ENCODE results near the gene EDN1.

EDN1 gene

DNA sequence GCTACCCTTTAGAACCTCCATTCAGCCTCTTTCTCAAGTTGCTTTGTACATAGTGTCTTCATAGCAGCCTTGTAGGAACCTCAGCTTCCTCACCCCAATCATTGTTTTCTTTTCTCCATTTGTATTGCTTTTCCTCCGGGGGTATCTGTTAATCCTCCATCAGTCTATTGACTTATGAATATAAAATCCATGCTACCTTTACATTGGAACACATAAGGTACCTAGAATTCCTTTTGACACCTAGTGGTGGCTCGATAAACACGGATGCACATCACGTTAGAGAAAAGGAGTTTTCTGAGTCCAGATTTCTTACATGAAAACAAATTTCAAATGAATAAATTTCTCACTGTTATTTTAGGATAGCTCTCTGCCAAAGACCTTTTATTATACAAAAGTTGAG lies 6.3 kb upstream of the EDN1 start:
- Histone ChIP-seq H2AFZ (ENCODE audit: low read depth, low read length, severe bottlenecking) (no peak overlapping the region), H3K4me3 (ENCODE audit: insufficient read depth, low read length, poor library complexity, severe bottlenecking) (no peak overlapping the region), H3K27ac (ENCODE audit: low read depth, low read length) (no peak overlapping the region), H3K9ac (ENCODE audit: low read length) (no peak overlapping the region), H3K9me3 (ENCODE audit: insufficient read depth, low read length) (no peaks in the 10 kb centered on the region), H4K20me1 (ENCODE audit: low read depth, low read length) (no peaks in the 10 kb centered on the region), H3K9me2 (replicated peaks; ENCODE audit: insufficient read depth, low read length) (no peaks in the 10 kb centered on the region), H3K27me3 (ENCODE audit: low read length) (no peaks in the 10 kb centered on the region), H3K36me3 (ENCODE audit: low read length) (no peaks in the 10 kb centered on the region), H3F3A (ENCODE audit: insufficient read depth) (no peaks in the 10 kb centered on the region), H3K4me2 (ENCODE audit: low read depth, low read length, poor library complexity, severe bottlenecking) (no peak overlapping the region), H3K79me2 (ENCODE audit: insufficient read depth, low read length) (no peaks in the 10 kb centered on the region)
- TF ChIP-seq, protein P1, sequence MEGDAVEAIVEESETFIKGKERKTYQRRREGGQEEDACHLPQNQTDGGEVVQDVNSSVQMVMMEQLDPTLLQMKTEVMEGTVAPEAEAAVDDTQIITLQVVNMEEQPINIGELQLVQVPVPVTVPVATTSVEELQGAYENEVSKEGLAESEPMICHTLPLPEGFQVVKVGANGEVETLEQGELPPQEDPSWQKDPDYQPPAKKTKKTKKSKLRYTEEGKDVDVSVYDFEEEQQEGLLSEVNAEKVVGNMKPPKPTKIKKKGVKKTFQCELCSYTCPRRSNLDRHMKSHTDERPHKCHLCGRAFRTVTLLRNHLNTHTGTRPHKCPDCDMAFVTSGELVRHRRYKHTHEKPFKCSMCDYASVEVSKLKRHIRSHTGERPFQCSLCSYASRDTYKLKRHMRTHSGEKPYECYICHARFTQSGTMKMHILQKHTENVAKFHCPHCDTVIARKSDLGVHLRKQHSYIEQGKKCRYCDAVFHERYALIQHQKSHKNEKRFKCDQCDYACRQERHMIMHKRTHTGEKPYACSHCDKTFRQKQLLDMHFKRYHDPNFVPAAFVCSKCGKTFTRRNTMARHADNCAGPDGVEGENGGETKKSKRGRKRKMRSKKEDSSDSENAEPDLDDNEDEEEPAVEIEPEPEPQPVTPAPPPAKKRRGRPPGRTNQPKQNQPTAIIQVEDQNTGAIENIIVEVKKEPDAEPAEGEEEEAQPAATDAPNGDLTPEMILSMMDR (IDR thresholded peaks at IDR 0.05; ENCODE audit: insufficient read depth, low read length, poor library complexity, severe bottlenecking) = no peak
- TF ChIP-seq EZH2phosphoT487 (conservative IDR thresholded peaks at IDR 0.05; ENCODE audit: low read length) = no peak

DNA sequence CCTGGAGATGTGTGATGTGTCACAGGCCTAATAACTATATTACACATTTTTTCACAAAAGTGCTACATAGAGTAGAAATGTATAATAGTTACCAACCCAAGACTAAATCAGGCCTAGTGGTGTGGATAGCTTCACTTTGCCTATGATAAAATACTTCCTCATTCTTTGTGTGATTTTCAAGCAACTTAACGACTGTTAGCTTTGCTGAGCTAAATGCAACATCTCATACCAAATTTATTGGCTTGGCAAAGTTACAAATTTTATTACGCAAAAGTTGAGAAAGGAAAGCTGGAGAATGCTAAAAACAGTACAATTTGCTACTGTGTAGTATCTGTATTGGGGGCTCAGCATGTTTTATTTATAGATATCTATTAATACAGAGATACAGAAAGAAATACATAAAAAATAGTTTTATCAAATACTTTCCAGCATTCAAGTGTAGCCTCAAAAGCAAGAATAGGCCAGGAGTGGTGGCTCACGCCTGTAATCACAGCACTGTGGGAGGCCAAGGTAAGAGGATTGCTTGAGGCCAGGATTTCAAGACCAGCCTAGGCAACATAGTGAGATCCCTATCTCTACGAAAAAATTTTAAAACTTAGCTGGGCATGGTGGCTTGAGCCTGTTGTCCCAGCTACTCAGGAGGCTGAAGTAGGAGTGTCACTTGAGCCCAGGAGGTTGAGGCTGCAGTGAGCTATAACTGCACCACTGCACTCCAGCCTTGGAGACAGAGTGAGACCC lies 3.6 kb upstream of the EDN1 start:
- Histone ChIP-seq H3K79me2 (ENCODE audit: insufficient read depth, low read length) (no peaks in the 10 kb centered on the region), H3F3A (ENCODE audit: insufficient read depth) (no peaks in the 10 kb centered on the region), H3K36me3 (ENCODE audit: low read length) (no peaks in the 10 kb centered on the region), H3K4me3 (ENCODE audit: insufficient read depth, low read length, poor library complexity, severe bottlenecking) (no peak overlapping the region), H4K20me1 (ENCODE audit: low read depth, low read length) (no peaks in the 10 kb centered on the region), H2AFZ (ENCODE audit: low read depth, low read length, severe bottlenecking) (no peak overlapping the region), H3K4me2 (ENCODE audit: low read depth, low read length, poor library complexity, severe bottlenecking) (no peak overlapping the region), H3K9ac (ENCODE audit: low read length) (no peak overlapping the region), H3K9me2 (replicated peaks; ENCODE audit: insufficient read depth, low read length) (no peaks in the 10 kb centered on the region), H3K27me3 (ENCODE audit: low read length) (no peaks in the 10 kb centered on the region), H3K9me3 (ENCODE audit: insufficient read depth, low read length) (no peaks in the 10 kb centered on the region), H3K27ac (ENCODE audit: low read depth, low read length) (no peak overlapping the region)
- TF ChIP-seq, protein P1 (IDR thresholded peaks at IDR 0.05; ENCODE audit: insufficient read depth, low read length, poor library complexity, severe bottlenecking) = no peak
- TF ChIP-seq EZH2phosphoT487 (conservative IDR thresholded peaks at IDR 0.05; ENCODE audit: low read length) = no peak

DNA sequence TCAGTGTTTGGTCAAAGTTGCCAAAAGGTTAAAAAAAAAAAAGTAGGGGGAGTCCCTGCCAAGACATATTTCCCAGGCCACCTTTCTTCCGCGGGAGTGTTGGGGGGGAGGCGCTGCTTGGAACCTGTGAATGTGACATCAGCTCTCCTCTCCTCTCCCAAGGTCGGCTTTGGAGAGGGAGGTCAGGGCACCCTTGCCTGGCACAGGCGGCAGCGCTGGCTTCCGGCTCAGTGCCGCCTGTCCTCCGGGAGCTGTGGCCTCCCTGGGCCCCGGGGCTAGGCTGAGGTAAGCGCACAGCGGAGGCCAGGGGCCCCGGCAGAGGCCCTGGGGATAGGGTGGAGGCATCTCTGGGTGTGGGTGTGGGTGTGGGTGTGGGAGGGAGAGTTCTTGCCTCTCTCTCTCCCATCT lies 1.9 kb upstream of the EDN1 start:
- H3K4me3 ChIP-seq (ENCODE audit: insufficient read depth, low read length, poor library complexity, severe bottlenecking) = no peak overlapping the region
- no peak overlapping the region for H3K27ac ChIP-seq (ENCODE audit: low read depth, low read length)
- H3K4me2 ChIP-seq (ENCODE audit: low read depth, low read length, poor library complexity, severe bottlenecking) = no peak overlapping the region
- H4K20me1 ChIP-seq (ENCODE audit: low read depth, low read length) = no peaks in the 10 kb centered on the region
- no peaks in the 10 kb centered on the region for H3K27me3 ChIP-seq (ENCODE audit: low read length)
- TF ChIP-seq, protein P1 (IDR thresholded peaks at IDR 0.05; ENCODE audit: insufficient read depth, low read length, poor library complexity, severe bottlenecking) = no peak
- no peak for TF ChIP-seq EZH2phosphoT487 (conservative IDR thresholded peaks at IDR 0.05; ENCODE audit: low read length)
- H3K9me2 ChIP-seq (replicated peaks; ENCODE audit: insufficient read depth, low read length) = no peaks in the 10 kb centered on the region
- H3K9ac ChIP-seq (ENCODE audit: low read length) = no peak overlapping the region
- H3K79me2 ChIP-seq (ENCODE audit: insufficient read depth, low read length) = no peaks in the 10 kb centered on the region
- no peaks in the 10 kb centered on the region for H3F3A ChIP-seq (ENCODE audit: insufficient read depth)
- no peaks in the 10 kb centered on the region for H3K36me3 ChIP-seq (ENCODE audit: low read length)
- H3K9me3 ChIP-seq (ENCODE audit: insufficient read depth, low read length) = no peaks in the 10 kb centered on the region
- H2AFZ ChIP-seq (ENCODE audit: low read depth, low read length, severe bottlenecking) = no peak overlapping the region

All from SU-DHL-6 (cell line).